ENCODE results near the gene RASSF1. TPM values are rescaled to one million over a fixed set of nuclear protein-coding genes. Genes with fewer than 3 reads are reported as not detected.

RASSF1 gene
- total and polyA plus RNA-seq, 2 of the 13 experiments (the other 11 are each of a cell fraction or from before 2014, with no cell fraction given): 10.2 to 27.5 TPM

DNA sequence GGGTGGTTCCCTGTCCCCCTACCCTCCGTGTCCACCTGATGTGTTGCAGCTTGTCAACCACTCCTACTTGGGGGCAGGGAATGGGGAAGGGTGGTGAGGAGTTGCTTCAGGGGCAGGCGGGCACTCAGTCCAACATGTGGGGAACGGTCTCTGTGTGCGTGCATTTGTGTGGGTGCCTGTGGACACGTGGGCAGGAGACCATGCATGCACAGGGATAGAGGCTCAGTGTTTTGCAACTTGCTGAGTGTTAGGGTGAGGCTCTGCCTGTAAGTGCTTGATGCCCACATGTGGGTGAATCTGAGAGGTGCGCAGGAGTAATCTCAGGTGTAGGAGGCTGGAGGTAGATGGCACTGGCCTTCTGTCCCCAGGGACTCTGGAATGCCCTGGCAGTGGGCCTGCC, 43.1 kb upstream of the RASSF1 start (continued):
- TF ChIP-seq, protein P1, sequence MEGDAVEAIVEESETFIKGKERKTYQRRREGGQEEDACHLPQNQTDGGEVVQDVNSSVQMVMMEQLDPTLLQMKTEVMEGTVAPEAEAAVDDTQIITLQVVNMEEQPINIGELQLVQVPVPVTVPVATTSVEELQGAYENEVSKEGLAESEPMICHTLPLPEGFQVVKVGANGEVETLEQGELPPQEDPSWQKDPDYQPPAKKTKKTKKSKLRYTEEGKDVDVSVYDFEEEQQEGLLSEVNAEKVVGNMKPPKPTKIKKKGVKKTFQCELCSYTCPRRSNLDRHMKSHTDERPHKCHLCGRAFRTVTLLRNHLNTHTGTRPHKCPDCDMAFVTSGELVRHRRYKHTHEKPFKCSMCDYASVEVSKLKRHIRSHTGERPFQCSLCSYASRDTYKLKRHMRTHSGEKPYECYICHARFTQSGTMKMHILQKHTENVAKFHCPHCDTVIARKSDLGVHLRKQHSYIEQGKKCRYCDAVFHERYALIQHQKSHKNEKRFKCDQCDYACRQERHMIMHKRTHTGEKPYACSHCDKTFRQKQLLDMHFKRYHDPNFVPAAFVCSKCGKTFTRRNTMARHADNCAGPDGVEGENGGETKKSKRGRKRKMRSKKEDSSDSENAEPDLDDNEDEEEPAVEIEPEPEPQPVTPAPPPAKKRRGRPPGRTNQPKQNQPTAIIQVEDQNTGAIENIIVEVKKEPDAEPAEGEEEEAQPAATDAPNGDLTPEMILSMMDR (CRISPR knock-in tag; IDR thresholded peaks at IDR 0.05): no peak

DNA sequence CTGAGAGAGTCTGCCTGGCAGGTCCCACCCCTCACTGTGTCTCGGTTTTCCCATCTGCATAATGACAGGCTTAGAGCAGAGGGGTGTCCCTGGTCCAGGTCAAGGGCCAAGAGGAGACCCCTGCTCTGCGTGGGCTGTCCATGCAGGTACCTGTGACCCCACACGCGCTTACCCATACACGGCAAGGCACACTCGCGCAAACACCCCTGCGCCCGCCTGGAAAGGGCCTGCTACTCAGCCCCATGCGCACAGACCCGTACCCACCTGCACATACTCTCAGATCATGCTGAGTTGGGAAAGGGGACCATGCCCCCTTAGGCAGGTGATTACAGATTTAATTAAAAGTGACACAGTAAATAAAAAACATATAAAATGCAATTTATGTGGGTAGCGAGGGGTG, 42.1 kb upstream of the RASSF1 start:
- H3K4me2 ChIP-seq (ENCODE audit: low read depth, low read length): no peak overlapping the region
- H3K4me1 ChIP-seq (ENCODE audit: insufficient read depth, low read length): peaks cover 16% of the 10 kb centered on the region
- no TSS peak for BruUV-seq (replicated peaks)
- ChIA-PET POLR2A (no interaction called here), CTCF (ENCODE audit: low intra/inter-chr PET ratio, low total read pairs) (no interaction called here)
- no peaks in the 10 kb centered on the region for H4K20me1 ChIP-seq (ENCODE audit: insufficient read depth, low read length)
- FAIRE-seq (no peak), ATAC-seq (no peak), DNase-seq (ENCODE audit: low spot score) (no peak)
- no peak overlapping the region for H3K9ac ChIP-seq (ENCODE audit: insufficient read depth, low read depth, low read length)
- in situ Hi-C loops (cut with HindIII; ENCODE audit: extremely low pct_ligation_motif_present, low pct_unique_long_range_greater_than_20kb): no loop called here
- no peaks in the 10 kb centered on the region for H3K79me2 ChIP-seq (ENCODE audit: insufficient read depth, low read length)
- WGBS (ENCODE audit: low lambda C conversion rate): 72% methylated on average over 9 of the region's 12 CpGs
- no peaks in the 10 kb centered on the region for H3K36me3 ChIP-seq (replicated peaks in 1 of 2; ENCODE audit: control insufficient read depth in 1 of 2, insufficient read depth in 2 of 2, low read length in 2 of 2)
- peaks cover 11 to 50% of the 10 kb centered on the region in 2 experiments for H3K27me3 ChIP-seq (ENCODE audit: control insufficient read depth in 1 of 2, insufficient read depth in 2 of 2, low read length in 2 of 2)
- intact Hi-C loops (cut with micrococcal nuclease; ENCODE audit: unreplicated experiment): no loop called here
- no peak overlapping the region for H3K4me3 ChIP-seq (replicated peaks in 1 of 3; ENCODE audit: insufficient read depth in 1 of 3, low read depth in 2 of 3, low read length in 3 of 3)
- TF ChIP-seq ZNF335 (CRISPR knock-in tag; IDR thresholded peaks at IDR 0.05) (no peak), FOSL2 (CRISPR knock-in tag; IDR thresholded peaks at IDR 0.05) (no peak), LRRFIP1 (CRISPR knock-in tag; conservative IDR thresholded peaks at IDR 0.05) (no peak), ZNF674 (CRISPR knock-in tag; IDR thresholded peaks at IDR 0.05; ENCODE audit: low read depth) (no peak), ZNF841 (CRISPR knock-in tag; IDR thresholded peaks at IDR 0.05; ENCODE audit: borderline replicate concordance) (no peak), ZNF274 (CRISPR knock-in tag; IDR thresholded peaks at IDR 0.05) (no peak), NFYC (CRISPR knock-in tag; IDR thresholded peaks at IDR 0.05) (no peak), ZNF550 (CRISPR knock-in tag; IDR thresholded peaks at IDR 0.05; ENCODE audit: borderline replicate concordance) (no peak), ZNF263 (CRISPR knock-in tag; IDR thresholded peaks at IDR 0.05) (no peak), EEA1 (CRISPR knock-in tag; IDR thresholded peaks at IDR 0.05; ENCODE audit: borderline replicate concordance) (no peak)
- TF ChIP-seq, protein P2, sequence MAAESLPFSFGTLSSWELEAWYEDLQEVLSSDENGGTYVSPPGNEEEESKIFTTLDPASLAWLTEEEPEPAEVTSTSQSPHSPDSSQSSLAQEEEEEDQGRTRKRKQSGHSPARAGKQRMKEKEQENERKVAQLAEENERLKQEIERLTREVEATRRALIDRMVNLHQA (CRISPR knock-in tag; IDR thresholded peaks at IDR 0.05): no peak
- no peak overlapping the region for H3K27ac ChIP-seq (ENCODE audit: extremely low read length, insufficient read depth, low read length)
- H3K9me3 ChIP-seq (ENCODE audit: low read length): no peaks in the 10 kb centered on the region
- H2AFZ ChIP-seq (ENCODE audit: low read length): no peak overlapping the region
